Measurements from ENCODE around the gene NCAM1. TPM values are rescaled to one million over a fixed set of nuclear protein-coding genes. Genes with fewer than 3 reads are reported as not detected.

Gene NCAM1
- total RNA-seq, 1 experiment from 2014 or later, result 0.33 TPM

DNA sequence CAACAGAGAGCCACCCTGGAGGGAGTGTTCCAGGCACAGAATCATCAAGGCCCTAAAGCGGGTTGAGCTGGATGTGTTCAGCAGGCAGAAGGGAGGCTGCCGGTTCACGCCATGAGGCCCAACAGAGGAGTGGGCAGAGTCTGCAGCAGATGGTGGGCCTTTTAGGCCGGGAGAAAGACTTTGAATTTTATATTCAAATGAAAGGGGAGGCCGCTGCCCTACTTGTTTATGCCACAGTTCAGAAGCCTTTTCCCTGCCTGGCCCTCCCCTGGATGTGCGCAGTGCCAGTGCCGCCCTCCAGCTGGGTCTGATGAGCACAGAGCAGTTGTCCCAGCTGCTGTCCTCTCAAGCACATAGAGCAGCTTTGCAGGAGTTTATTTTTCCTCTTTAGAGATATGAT is 306.3 kb downstream of the NCAM1 start:
- Histone ChIP-seq H3K36me3 (ENCODE audit: low read depth) (no peaks in the 10 kb centered on the region), H3F3A (ENCODE audit: insufficient read depth, low read depth) (no peaks in the 10 kb centered on the region), H3K4me3 (no peak overlapping the region), H3K4me2 (no peak overlapping the region), H3K27ac (no peak overlapping the region), H4K20me1 (ENCODE audit: insufficient read depth) (no peaks in the 10 kb centered on the region), H3K79me2 (ENCODE audit: low read depth) (no peaks in the 10 kb centered on the region), H3K27me3 (ENCODE audit: insufficient read depth, low read depth) (peaks cover 4% of the 10 kb centered on the region; the same call in 1 of the 2 replicates), H3K9me3 (ENCODE audit: insufficient read depth, low read depth) (no peaks in the 10 kb centered on the region), H3K9me2 (ENCODE audit: insufficient read depth) (no peaks in the 10 kb centered on the region), H2AFZ (no peak overlapping the region), H3K4me1 (replicated peaks; ENCODE audit: insufficient read depth) (no peaks in the 10 kb centered on the region)
- BruUV-seq (replicated peaks), result no TSS peak
- TF ChIP-seq EZH2 (IDR thresholded peaks at IDR 0.05; ENCODE audit: low read depth) (no peak), CTCF (conservative IDR thresholded peaks at IDR 0.05) (no peak)
- ChIA-PET POLR2A (ENCODE audit: unreplicated experiment) (no interaction called here), CTCF (interaction anchor here (0.6 kb wide), 1 partner anchor 9 kb away, joined by 10 read pairs; no protein-coding TSS in a partner anchor)
- DNase-seq, result no peak
- intact Hi-C loops (cut with micrococcal nuclease; ENCODE audit: unreplicated experiment), result no loop called here

- DNase-seq, result no peak
- Histone ChIP-seq H2AFZ (no peak overlapping the region), H3K9me3 (ENCODE audit: insufficient read depth, low read depth) (no peaks in the 10 kb centered on the region), H3K4me2 (no peak overlapping the region), H3K36me3 (ENCODE audit: low read depth) (no peaks in the 10 kb centered on the region), H3K9me2 (ENCODE audit: insufficient read depth) (no peaks in the 10 kb centered on the region), H4K20me1 (ENCODE audit: insufficient read depth) (no peaks in the 10 kb centered on the region), H3K79me2 (ENCODE audit: low read depth) (no peaks in the 10 kb centered on the region), H3K4me1 (replicated peaks; ENCODE audit: insufficient read depth) (no peaks in the 10 kb centered on the region), H3F3A (ENCODE audit: insufficient read depth, low read depth) (no peaks in the 10 kb centered on the region), H3K4me3 (no peak overlapping the region), H3K27me3 (ENCODE audit: insufficient read depth, low read depth) (peaks cover 4% of the 10 kb centered on the region; the same call in 1 of the 2 replicates), H3K27ac (no peak overlapping the region)
- intact Hi-C loops (cut with micrococcal nuclease; ENCODE audit: unreplicated experiment), result no loop called here
- ChIA-PET POLR2A (ENCODE audit: unreplicated experiment) (no interaction called here), CTCF (no interaction called here)
- no TSS peak for BruUV-seq (replicated peaks)
- TF ChIP-seq CTCF (conservative IDR thresholded peaks at IDR 0.05) (no peak), EZH2 (IDR thresholded peaks at IDR 0.05; ENCODE audit: low read depth) (no peak)
Measured at GRCh38 chr11:113269096-113269495, 307.9 kb downstream of the NCAM1 start.

DNA sequence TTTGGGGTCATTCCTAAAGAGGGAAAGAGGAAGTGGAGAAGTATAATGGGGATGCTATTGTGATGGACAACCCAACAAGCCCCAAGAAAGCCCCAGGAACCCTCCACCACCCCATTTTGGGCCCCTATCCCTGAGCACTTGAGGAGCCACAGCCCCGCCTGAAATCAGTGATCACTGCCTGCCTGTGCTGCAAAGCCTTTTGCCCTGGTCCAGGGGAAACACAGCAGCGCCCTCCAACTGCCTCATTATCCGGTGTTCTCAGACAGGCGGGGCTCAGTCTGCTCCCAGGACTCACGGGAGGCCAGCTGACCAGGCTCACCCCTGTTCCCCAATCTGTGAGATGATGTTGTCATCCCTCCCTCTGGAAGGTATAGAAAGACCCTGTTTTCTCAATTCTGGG is 308.4 kb downstream of the NCAM1 start:
- no peaks in the 10 kb centered on the region for H3K4me1 ChIP-seq (replicated peaks; ENCODE audit: insufficient read depth)
- H3K9me2 ChIP-seq (ENCODE audit: insufficient read depth), result no peaks in the 10 kb centered on the region
- H3K79me2 ChIP-seq (ENCODE audit: low read depth), result no peaks in the 10 kb centered on the region
- DNase-seq, result no peak
- H3K27me3 ChIP-seq (ENCODE audit: insufficient read depth, low read depth), result peaks cover 4% of the 10 kb centered on the region; the same call in 1 of the 2 replicates
- no peaks in the 10 kb centered on the region for H3F3A ChIP-seq (ENCODE audit: insufficient read depth, low read depth)
- no peak for TF ChIP-seq EZH2 (IDR thresholded peaks at IDR 0.05; ENCODE audit: low read depth)
- TF ChIP-seq CTCF (conservative IDR thresholded peaks at IDR 0.05), result no peak
- intact Hi-C loops (cut with micrococcal nuclease; ENCODE audit: unreplicated experiment), result no loop called here
- H3K4me2 ChIP-seq, result no peak overlapping the region
- ChIA-PET CTCF (no interaction called here), POLR2A (ENCODE audit: unreplicated experiment) (no interaction called here)
- no TSS peak for BruUV-seq (replicated peaks)
- no peaks in the 10 kb centered on the region for H3K36me3 ChIP-seq (ENCODE audit: low read depth)
- H3K4me3 ChIP-seq, result no peak overlapping the region
- no peak overlapping the region for H2AFZ ChIP-seq
- H3K27ac ChIP-seq, result no peak overlapping the region
- H3K9me3 ChIP-seq (ENCODE audit: insufficient read depth, low read depth), result no peaks in the 10 kb centered on the region
- no peaks in the 10 kb centered on the region for H4K20me1 ChIP-seq (ENCODE audit: insufficient read depth)
